Body of pancreas (tissue), 4 donors: Measurements from ENCODE around the gene HADHB. TPM values are rescaled to one million over a fixed set of nuclear protein-coding genes. Genes with fewer than 3 reads are reported as not detected.

Source experiments
- ATAC-seq: fragments of 150-250 bp; one replicate; pipeline ENCODE4 v1.9.1; 2016
- DNase-seq, 4 donors: peaks; one replicate each; pipeline ENCODE4 v3.0.0-alpha.2; 2019
- H3K27ac ChIP-seq, 4 donors: fragments of 200-600 bp; sonication (generic); 1 replicate in 3 of 4; 2 replicates in 1 of 4; pipeline versions ENCODE4 v1.5.1 to v1.6.1; 2016 to 2019; ENCODE audit warnings: mild to moderate bottlenecking in 1 of 4, mixed read lengths in 1 of 4, moderate library complexity in 1 of 4
- H3K27me3 ChIP-seq, 2 donors: fragments of 200-600 bp; sonication (generic); one replicate each; pipeline ENCODE4 v1.6.0; 2016; ENCODE audit warnings: mild to moderate bottlenecking in 1 of 2
- H3K36me3 ChIP-seq, 2 donors: fragments of 200-600 bp; sonication (generic); replicated peaks in 1 of 2; 2 replicates each; pipeline ENCODE4 v1.5.1; 2016; ENCODE audit warnings: low read depth in 2 of 2; ENCODE audit not compliant: insufficient read depth in 1 of 2
- H3K4me1 ChIP-seq: fragments of 200-600 bp; sonication (generic); one replicate; pipeline ENCODE4 v1.6.0; 2016
- H3K4me3 ChIP-seq, 2 donors: fragments of 200-600 bp; sonication (generic); 1 replicate in 1 of 2; 2 replicates in 1 of 2; pipeline ENCODE4 v1.5.1; 2016 to 2019
- H3K9me3 ChIP-seq, 3 donors: fragments of 200-600 bp; sonication (generic); 1 replicate in 2 of 3; 2 replicates in 1 of 3; pipeline ENCODE4 v1.5.1; 2016
- CTCF ChIP-seq, 7 experiments: fragments of 450-650 bp in 4 of 7; fragments of 200-600 bp in 3 of 7; sonication (generic) in 3 of 7; IDR thresholded peaks; one replicate each; pipeline ENCODE4 v1.5.1; 2016 to 2019; ENCODE audit warnings: antibody characterized with exemption in 7 of 7
- POLR2A ChIP-seq, 3 donors: fragments of 450-650 bp; IDR thresholded peaks; one replicate each; pipeline ENCODE4 v1.6.1; 2016; ENCODE audit warnings: antibody characterized with exemption in 3 of 3, mild to moderate bottlenecking in 2 of 3
- WGBS, 2 donors: methylation state at CpG; one replicate each; pipeline ENCODE4 v1.1.5; 2017; 5-methylcytosine and 5-hydroxymethylcytosine counted together
- intact Hi-C: fragments of 100-400 bp; cut with DNase I; formaldehyde crosslinking; loops from one replicate; pipeline ENCODE4 v1.15.1; 2023
- total RNA-seq, 2 donors: library from RNA; depleted of rRNA; stranded (reverse); fragments of >200 nt; gene quantifications; one replicate each; pipeline ENCODE4 v1.1.0, GENCODE V29; 2016

Gene HADHB
- total RNA-seq, 2 donors from 2014 or later, result 108 to 127 TPM

- no peak overlapping the region for H3K4me3 ChIP-seq
- DNase-seq, result no peak
- H3K27me3 ChIP-seq, result no peaks in the 10 kb centered on the region
- H3K4me1 ChIP-seq, result no peaks in the 10 kb centered on the region
- intact Hi-C loops, result loop anchor here (10.0 kb wide), 1 partner anchor 49 kb away; no protein-coding TSS in a partner anchor
- no peak for ATAC-seq
- WGBS, 2 donors, result 83 to 88% methylated on average over 2 of the region's 2 CpGs
- no peak overlapping the region for H3K27ac ChIP-seq
- no peaks in the 10 kb centered on the region for H3K9me3 ChIP-seq
- no peak for TF ChIP-seq CTCF (IDR thresholded peaks at IDR 0.05)
- TF ChIP-seq POLR2A (IDR thresholded peaks at IDR 0.05), result no peak
- H3K36me3 ChIP-seq, result peaks cover 7 to 36% of the 10 kb centered on the region in 2 donors
Measured at GRCh38 chr2:26283606-26284005, 38.9 kb downstream of the HADHB start.

- Histone ChIP-seq H3K9me3 (no peaks in the 10 kb centered on the region), H3K36me3 (peaks cover 7 to 36% of the 10 kb centered on the region in 2 donors), H3K27me3 (no peaks in the 10 kb centered on the region), H3K4me1 (no peaks in the 10 kb centered on the region), H3K4me3 (no peak overlapping the region), H3K27ac (no peak overlapping the region)
- intact Hi-C loops, result loop anchor here (10.0 kb wide), 1 partner anchor 49 kb away; no protein-coding TSS in a partner anchor
- ATAC-seq (no peak), DNase-seq (no peak)
- TF ChIP-seq POLR2A (IDR thresholded peaks at IDR 0.05) (no peak), CTCF (IDR thresholded peaks at IDR 0.05) (no peak)
- WGBS, 2 donors, result 94% methylated on average over 3 of the region's 3 CpGs
Measured at GRCh38 chr2:26284132-26284531, 39.4 kb downstream of the HADHB start.

GRCh38 chr2:26285931-26286330, 41.2 kb downstream of the HADHB start:
- no peak for DNase-seq
- Histone ChIP-seq H3K27me3 (no peaks in the 10 kb centered on the region), H3K4me1 (no peaks in the 10 kb centered on the region), H3K36me3 (peaks cover 7 to 34% of the 10 kb centered on the region in 2 donors), H3K27ac (no peak overlapping the region), H3K9me3 (no peaks in the 10 kb centered on the region), H3K4me3 (no peak overlapping the region)
- WGBS, 2 donors, result 96 to 98% methylated on average over 3 of the region's 3 CpGs
- intact Hi-C loops, result loop anchor here (10.0 kb wide), 1 partner anchor 51 kb away; no protein-coding TSS in a partner anchor
- no peak for TF ChIP-seq POLR2A (IDR thresholded peaks at IDR 0.05)
- TF ChIP-seq CTCF (IDR thresholded peaks at IDR 0.05), result no peak
- ATAC-seq, result no peak

- H3K27ac ChIP-seq, result no peak overlapping the region
- DNase-seq, result no peak
- no peaks in the 10 kb centered on the region for H3K4me1 ChIP-seq
- TF ChIP-seq CTCF (IDR thresholded peaks at IDR 0.05), result no peak
- TF ChIP-seq POLR2A (IDR thresholded peaks at IDR 0.05), result no peak
- ATAC-seq, result no peak
- no peaks in the 10 kb centered on the region for H3K9me3 ChIP-seq
- no peak overlapping the region for H3K4me3 ChIP-seq
- H3K27me3 ChIP-seq, result no peaks in the 10 kb centered on the region
- intact Hi-C loops, result no loop called here
- H3K36me3 ChIP-seq, result peaks cover 0 to 17% of the 10 kb centered on the region in 2 donors
- WGBS, 2 donors, result 39 to 47% methylated on average over 1 of the region's 1 CpG
Measured at GRCh38 chr2:26290001-26290400, 45.3 kb downstream of the HADHB start.

DNA sequence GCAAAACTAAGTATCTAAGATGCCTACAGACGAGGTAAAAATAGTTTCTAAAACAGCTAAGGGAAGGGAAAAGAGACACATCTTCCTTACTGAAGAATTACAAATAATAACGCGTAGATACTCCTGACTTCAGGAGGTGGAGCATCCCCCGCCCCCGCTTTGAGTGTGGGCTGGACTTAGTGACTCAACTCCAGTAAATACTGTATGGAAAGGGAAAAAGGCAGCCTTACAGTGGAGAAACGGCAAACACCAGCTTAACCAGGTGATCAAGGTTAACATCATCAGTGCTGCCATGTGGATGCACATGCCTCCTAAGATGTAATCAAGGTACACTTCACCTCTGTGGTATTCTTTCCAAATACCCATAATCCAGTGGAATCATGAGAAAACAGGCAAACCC, 47.9 kb downstream of the HADHB start:
- Histone ChIP-seq H3K27me3 (no peaks in the 10 kb centered on the region), H3K27ac (no peak overlapping the region), H3K4me3 (no peak overlapping the region), H3K36me3 (peaks cover 0 to 7% of the 10 kb centered on the region in 2 donors), H3K9me3 (no peaks in the 10 kb centered on the region), H3K4me1 (no peaks in the 10 kb centered on the region)
- intact Hi-C loops, result no loop called here
- WGBS, 2 donors, result 58 to 68% methylated on average over 6 of the region's 6 CpGs
- ATAC-seq (no peak), DNase-seq (no peak)
- no peak for TF ChIP-seq CTCF (IDR thresholded peaks at IDR 0.05)
- no peak for TF ChIP-seq POLR2A (IDR thresholded peaks at IDR 0.05)
